ENCODE results near the gene ZBTB20.

ZBTB20 gene

GRCh38 chr3:114506591-114507300 is 640.3 kb downstream of the ZBTB20 start:
- DNase-seq: no peak

DNA sequence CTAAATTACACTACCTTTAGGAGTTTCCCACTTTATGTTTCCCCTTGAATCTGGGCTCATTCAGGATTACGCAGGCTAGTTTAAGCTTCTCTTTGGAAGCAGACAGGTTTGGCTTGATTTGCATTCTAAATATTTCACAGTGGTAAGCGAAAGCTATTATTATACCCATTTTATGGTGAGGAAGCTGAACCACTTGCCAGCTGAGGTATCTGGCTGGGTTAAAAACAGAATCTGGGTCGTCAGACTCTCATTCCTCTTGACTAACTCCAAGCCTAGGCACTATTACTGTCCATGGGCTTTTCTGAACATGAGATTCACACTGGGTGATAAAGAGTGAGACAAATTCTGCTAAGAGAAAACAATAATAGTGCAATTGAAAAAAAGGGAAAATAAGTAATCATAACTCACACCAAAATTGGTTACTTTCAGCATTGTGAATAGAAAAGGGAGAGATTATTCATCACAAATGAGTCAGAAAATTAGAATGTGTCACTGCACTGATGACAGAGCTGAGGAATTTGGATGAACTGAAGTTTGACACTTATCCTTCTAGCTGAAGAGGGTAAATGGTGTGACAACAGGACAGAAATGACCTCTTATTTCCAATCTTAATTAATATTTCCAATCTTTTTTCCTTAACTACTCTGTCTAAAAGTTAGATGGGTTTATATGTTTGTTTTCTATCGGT is 642.0 kb downstream of the ZBTB20 start:
- DNase-seq: no peak

GRCh38 chr3:114502204-114502603 is 644.9 kb downstream of the ZBTB20 start:
- no peak for DNase-seq

GRCh38 chr3:114499976-114500375 is 647.1 kb downstream of the ZBTB20 start:
- no peak for DNase-seq

DNA sequence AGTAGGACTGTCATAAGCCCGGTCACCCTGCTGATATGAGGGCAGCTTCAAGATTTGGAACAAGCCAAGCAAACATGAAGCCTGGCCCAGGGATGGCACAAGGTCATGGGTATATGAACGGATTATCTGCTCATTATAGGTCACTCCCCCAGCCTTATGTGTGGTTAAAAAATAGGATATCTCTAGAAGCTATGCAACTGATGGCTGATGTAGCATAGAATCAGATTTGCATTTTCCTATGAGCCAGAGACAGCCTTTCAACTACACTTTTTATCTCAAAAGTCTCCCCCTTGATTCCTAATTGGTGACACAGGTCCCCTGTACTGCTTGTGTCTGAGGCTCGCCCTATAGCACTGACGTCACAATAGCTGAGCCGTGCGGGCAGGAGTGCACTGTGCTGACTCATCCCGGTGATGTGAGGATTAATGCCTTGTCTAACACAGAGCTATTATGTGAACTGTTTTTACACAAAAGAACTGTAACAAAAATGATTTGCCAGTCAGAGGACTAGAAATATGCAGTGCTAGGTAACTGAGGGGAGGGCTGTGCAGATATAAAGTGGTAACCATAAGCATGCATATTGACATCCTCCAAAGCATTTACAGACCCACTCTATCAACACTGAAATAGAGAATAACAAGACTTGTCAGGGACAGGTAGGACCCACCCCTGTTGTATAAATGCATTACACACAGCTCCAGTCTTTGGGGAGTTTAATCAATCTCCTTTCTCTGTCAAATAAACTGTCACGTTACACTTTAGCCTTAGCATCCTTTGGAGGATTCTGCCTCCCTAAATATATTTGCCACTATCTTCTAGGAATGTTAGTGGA is 648.3 kb downstream of the ZBTB20 start:
- no peak for DNase-seq

DNA sequence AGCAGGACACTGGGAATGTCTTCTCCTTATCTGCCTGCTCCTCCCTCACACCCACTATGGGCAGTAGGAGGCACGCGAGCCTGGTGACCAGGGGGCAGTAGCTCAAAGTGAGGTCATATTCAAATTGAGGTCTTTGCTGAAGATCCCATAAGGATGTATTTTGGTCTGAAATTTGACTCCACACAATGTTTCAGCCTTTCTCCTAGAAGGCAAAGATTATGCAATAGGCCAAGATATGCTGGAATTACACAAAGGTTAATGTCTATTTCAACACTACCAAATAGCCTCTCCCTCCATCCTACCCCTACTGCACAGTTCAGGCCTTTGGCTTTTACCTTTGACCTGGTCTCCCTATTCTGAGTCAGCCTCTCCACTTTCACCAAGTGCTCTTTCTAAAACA is 650.2 kb downstream of the ZBTB20 start:
- DNase-seq: no peak

- DNase-seq: no peak
Observed at GRCh38 chr3:114496466-114496865, 650.6 kb downstream of the ZBTB20 start.

DNA sequence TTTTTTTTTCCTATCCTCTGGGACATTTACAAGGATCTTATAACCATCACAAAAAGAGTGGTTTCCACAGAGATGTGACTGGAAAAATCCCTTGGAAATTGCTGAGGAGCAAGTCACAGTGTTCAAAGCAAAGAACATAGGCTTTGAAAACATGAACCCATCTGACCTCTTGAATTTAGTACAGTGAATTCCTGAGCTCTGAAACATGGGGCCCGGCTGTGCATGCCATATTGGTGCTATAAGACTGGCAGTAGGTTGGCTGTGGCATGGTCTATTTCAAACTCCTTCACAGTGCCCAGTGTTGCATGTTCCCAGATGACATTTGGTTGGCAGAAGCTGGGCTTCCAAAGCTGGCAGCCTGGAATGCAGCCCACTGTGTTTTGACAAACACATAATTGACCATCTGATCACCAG is 651.1 kb downstream of the ZBTB20 start:
- no peak for DNase-seq

DNA sequence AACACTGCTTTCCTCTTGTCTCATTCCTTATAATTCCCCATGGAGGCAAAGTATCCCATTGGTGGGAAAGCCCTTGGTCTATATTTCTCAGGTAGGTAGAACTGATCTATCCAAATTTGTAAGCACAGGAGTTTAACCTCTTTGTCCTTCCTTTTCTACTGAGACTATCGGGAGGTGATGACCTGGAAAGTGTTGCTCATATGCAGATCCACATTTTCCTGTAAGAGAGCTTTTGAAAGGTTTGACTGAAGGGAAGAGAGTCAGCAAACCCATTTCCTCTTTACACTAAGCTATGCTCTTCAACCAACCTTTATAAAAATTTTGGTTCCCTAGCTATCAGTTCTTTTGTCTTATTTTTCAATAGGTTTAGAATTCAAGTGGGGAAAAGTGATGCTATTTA is 652.6 kb downstream of the ZBTB20 start:
- no peak for DNase-seq

- DNase-seq: no peak
Observed at GRCh38 chr3:114490829-114491228, 656.3 kb downstream of the ZBTB20 start.

DNA sequence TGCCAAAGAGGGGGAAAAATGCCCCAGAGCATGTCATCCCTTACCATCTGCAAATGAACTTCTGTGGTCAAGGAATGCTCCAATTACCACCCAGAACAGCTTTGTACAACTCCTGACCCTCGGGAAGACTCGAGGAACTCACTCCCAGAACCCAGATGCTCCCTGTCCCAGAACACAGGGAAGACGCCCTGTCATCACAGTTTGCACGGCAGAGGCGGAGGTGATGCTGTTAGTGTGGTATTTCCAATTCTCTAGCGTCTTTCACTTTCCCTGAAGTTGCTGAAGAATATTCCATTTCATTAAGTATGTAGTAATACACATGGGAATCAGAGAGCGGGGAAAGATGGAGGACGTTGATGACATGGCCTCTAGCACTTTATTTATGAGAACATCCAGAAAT is 659.6 kb downstream of the ZBTB20 start:
- DNase-seq: no peak

DNA sequence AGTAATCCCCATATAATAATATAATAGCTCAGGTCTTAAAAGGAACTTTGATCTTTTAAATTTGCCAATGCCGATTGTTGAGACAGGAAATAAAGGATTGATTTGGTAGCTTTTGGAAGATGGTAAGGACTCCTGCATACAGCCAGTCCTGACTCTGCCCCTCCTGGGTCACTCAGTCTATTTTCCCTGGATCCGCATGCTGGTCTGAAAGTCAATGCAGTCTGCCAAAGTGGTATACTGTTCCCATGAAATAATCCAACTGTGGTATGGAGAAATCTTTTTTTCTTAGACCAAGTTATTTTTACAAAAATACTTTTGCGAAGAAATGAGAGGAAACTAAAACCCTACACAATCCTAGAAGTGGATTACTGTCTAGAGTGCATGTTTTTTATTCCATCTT is 662.2 kb downstream of the ZBTB20 start:
- DNase-seq: no peak

DNA sequence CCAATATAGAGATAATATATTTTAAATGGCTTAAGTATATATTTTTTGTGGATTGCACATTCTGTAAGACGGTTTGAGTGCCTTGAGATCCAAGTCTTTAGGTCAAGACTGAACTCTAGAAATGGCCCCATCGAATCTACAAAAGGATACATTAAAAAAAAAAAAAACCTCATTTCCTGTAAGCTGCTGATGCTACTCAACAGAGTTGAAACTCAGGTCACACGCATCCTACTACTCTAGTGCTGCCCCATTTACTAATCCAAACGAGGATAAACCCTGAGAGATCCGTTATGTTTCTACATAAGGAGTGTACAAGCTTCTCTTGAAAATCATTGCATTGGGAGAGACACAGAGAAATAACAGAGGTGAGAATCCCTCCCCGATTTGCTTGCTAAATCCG is 666.0 kb downstream of the ZBTB20 start:
- DNase-seq: no peak

- DNase-seq: no peak
Observed at GRCh38 chr3:114480442-114480841, 666.6 kb downstream of the ZBTB20 start.

GRCh38 chr3:114478801-114479200 is 668.3 kb downstream of the ZBTB20 start:
- DNase-seq: no peak

- no peak for DNase-seq
Observed at GRCh38 chr3:114476511-114476910, 670.6 kb downstream of the ZBTB20 start.

DNA sequence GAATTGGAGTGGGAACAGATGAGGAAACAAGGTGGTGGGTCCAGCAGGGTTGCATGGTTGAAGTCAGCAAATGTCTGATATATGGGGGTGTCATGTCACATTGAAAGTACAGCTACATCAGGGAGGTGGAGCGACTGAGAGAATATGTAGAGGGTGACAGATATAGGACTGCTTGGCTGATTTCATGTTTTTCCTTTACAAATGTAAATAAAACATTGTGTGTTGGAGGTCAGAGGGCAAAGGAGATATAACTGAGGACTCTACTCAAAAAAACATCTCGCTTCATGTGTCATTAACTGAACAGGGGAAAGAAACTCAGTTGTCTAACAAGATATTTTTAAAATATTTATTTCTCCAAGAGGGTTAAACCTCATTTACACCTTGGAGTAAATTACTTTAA is 675.6 kb downstream of the ZBTB20 start:
- DNase-seq: no peak

GRCh38 chr3:114469070-114469469 is 678.0 kb downstream of the ZBTB20 start:
- DNase-seq: no peak

- no peak for DNase-seq
Observed at GRCh38 chr3:114466816-114467215, 680.3 kb downstream of the ZBTB20 start.

- no peak for DNase-seq
Observed at GRCh38 chr3:114466251-114466650, 680.8 kb downstream of the ZBTB20 start.

- no peak for DNase-seq
Observed at GRCh38 chr3:114464548-114464947, 682.5 kb downstream of the ZBTB20 start.

DNA sequence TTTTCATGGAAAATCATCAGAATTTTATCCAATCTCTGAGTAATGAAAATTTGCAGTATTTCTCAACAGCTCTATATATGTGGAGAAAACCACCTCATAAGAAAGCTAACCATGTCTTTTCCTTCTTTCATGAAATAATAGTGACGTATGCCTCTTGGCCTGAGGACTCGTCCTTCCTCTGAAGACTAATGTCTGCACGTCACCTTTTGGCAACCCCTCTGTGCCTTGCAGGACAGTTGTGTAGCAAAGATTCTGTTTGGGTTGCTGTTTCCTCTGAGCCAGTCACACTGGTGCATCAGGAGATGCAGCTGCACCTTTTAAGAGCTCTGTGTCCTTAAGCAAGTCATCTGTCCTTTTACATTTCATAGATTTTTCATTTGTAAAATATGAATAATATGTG is 684.3 kb downstream of the ZBTB20 start:
- no peak for DNase-seq

DNA sequence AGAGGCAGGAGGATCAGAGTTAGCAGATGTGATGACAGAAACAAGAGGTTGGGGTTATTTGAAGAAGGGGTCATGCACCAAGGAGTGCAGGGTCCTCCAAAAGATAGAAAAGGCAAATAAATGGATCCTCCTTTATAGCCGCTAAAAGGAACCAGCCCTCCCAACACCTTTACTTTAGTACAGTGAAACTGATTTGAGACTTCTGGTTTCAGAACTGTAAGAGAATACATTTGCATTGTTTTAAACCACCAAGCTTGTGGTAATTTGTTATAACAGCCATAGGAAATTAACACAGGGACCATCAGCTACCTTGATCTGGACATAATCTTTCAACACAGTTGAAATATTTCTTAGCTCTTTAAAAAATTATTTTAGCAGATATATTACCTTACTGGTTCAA is 686.6 kb downstream of the ZBTB20 start:
- DNase-seq: no peak

- no peak for DNase-seq
Observed at GRCh38 chr3:114456742-114457141, 690.3 kb downstream of the ZBTB20 start.
